HG02763 (cell line): ENCODE measurements around the gene CCDC28B.

Experiments
- ATAC-seq: cut with Tn5 transposase; IDR thresholded peaks from one replicate; pipeline ENCODE4 v1.9.1; 2021; ENCODE audit warnings: mild to moderate bottlenecking, moderate library complexity; ENCODE audit not compliant: unreplicated experiment

Gene CCDC28B

GRCh38 chr1:32192220-32192948 is 8.0 kb upstream of the CCDC28B start:
- no peak for ATAC-seq

- no peak for ATAC-seq
These were observed 5.4 kb upstream of the CCDC28B start for GRCh38 chr1:32194984-32195383.

- no peak for ATAC-seq
These were observed 4.9 kb upstream of the CCDC28B start for GRCh38 chr1:32195531-32195930.

GRCh38 chr1:32195972-32196823 is 4.2 kb upstream of the CCDC28B start:
- ATAC-seq, result no peak

- no peak for ATAC-seq
These were observed 3.3 kb upstream of the CCDC28B start for GRCh38 chr1:32197074-32197473.

GRCh38 chr1:32197837-32198236 is 2.6 kb upstream of the CCDC28B start:
- ATAC-seq, result no peak

GRCh38 chr1:32198237-32199042 is 2.0 kb upstream of the CCDC28B start:
- no peak for ATAC-seq

- ATAC-seq, result no peak
These were observed 1.2 kb upstream of the CCDC28B start for GRCh38 chr1:32199043-32199716.

GRCh38 chr1:32199717-32200072 is 700 bp upstream of the CCDC28B start:
- ATAC-seq, result no peak

GRCh38 chr1:32201011-32201855 is 838 bp downstream of the CCDC28B start:
- no peak for ATAC-seq

- no peak for ATAC-seq
These were observed 4.6 kb downstream of the CCDC28B start for GRCh38 chr1:32204943-32205361.

- peak; percentile 56 for ATAC-seq
These were observed 5.3 kb downstream of the CCDC28B start, which contains the start of gene IQCC for GRCh38 chr1:32205401-32206370. TSS of gene IQCC (plus strand) at chr1:32205671. CDS start at chr1:32205682, 11 bp downstream.

- ATAC-seq, result no peak
These were observed 8.1 kb downstream of the CCDC28B start for GRCh38 chr1:32208469-32208868.

GRCh38 chr1:32208891-32209328 is 8.5 kb downstream of the CCDC28B start, which contains the start of gene DCDC2B:
TSS of gene DCDC2B (plus strand) at chr1:32209089. CDS start at chr1:32209094, 5 bp downstream.
- ATAC-seq, result no peak

- ATAC-seq, result no peak
These were observed 15.5 kb downstream of the CCDC28B start for GRCh38 chr1:32215629-32216480.

- no peak for ATAC-seq
These were observed 16.2 kb downstream of the CCDC28B start for GRCh38 chr1:32216566-32216965.

- no peak for ATAC-seq
These were observed 18.6 kb downstream of the CCDC28B start for GRCh38 chr1:32219022-32219421.
